IMR-90 (cell line): ENCODE data around the gene SGTB.

ENCODE experiments used
- CTCF ChIP-seq: conservative IDR thresholded peaks from 2 replicates; pipeline ENCODE4 v1.5.1; 2012; ENCODE audit warnings: mild to moderate bottlenecking, low read depth, low read length, improper control_type of control experiment
- ELK1 ChIP-seq: fragments of 150-350 bp; IDR thresholded peaks from 2 replicates; pipeline ENCODE4 v1.6.1; 2016; ENCODE audit warnings: low read depth, mild to moderate bottlenecking, low read length, moderate library complexity, borderline replicate concordance
- POLR2A ChIP-seq: IDR thresholded peaks from 2 replicates; pipeline ENCODE4 v1.6.1; 2012; ENCODE audit warnings: mild to moderate bottlenecking, low read depth, low read length
- RAD21 ChIP-seq: IDR thresholded peaks from 2 replicates; pipeline ENCODE4 v1.6.1; 2012; ENCODE audit warnings: low read length, improper control_type of control experiment
- SMC3 ChIP-seq: fragments of 150-350 bp; IDR thresholded peaks from 2 replicates; pipeline ENCODE4 v1.6.1; 2016; ENCODE audit warnings: low read depth, mild to moderate bottlenecking, antibody characterized with exemption, low read length, moderate library complexity
- TF ChIP-seq, protein P1 (sequence below): fragments of 150-350 bp; IDR thresholded peaks from 2 replicates; pipeline ENCODE4 v1.6.1; 2017; ENCODE audit warnings: mild to moderate bottlenecking, antibody characterized with exemption, low read length, low read depth

GRCh38 chr5:65760504-65761275 lies 38.8 kb upstream of the SGTB start:
- TF ChIP-seq CTCF (no peak), SMC3 (no peak), POLR2A (no peak), RAD21 (peak; percentile 45), ELK1 (no peak)
- TF ChIP-seq, protein P1, sequence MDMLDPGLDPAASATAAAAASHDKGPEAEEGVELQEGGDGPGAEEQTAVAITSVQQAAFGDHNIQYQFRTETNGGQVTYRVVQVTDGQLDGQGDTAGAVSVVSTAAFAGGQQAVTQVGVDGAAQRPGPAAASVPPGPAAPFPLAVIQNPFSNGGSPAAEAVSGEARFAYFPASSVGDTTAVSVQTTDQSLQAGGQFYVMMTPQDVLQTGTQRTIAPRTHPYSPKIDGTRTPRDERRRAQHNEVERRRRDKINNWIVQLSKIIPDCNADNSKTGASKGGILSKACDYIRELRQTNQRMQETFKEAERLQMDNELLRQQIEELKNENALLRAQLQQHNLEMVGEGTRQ: no peak
